GM21367 (cell line): ENCODE results near the gene SLC4A8.
"Not testable (repeated sequence)": the region's sequence is repeated elsewhere in the genome, so short reads cannot be mapped to it uniquely, and the experiment has no call there.

Experiments
- ATAC-seq: cut with Tn5 transposase; IDR thresholded peaks from one replicate; pipeline ENCODE4 v1.9.1; 2021; ENCODE audit not compliant: unreplicated experiment

The SLC4A8 gene

GRCh38 chr12:51428256-51428655 lies 3.6 kb downstream of the SLC4A8 start:
- ATAC-seq: no peak

- no peak for ATAC-seq
Measured at GRCh38 chr12:51429700-51430099, 5.1 kb downstream of the SLC4A8 start.

- no peak for ATAC-seq
Measured at GRCh38 chr12:51430196-51430895, 5.7 kb downstream of the SLC4A8 start.

- no peak for ATAC-seq
Measured at GRCh38 chr12:51432921-51433320, 8.3 kb downstream of the SLC4A8 start.

GRCh38 chr12:51434305-51434704 lies 9.7 kb downstream of the SLC4A8 start:
- ATAC-seq: no peak

- no peak for ATAC-seq
Measured at GRCh38 chr12:51437431-51437830, 12.8 kb downstream of the SLC4A8 start.

GRCh38 chr12:51439330-51439729 lies 14.7 kb downstream of the SLC4A8 start:
- ATAC-seq: no peak

GRCh38 chr12:51441583-51441982 lies 17.0 kb downstream of the SLC4A8 start:
- no peak for ATAC-seq

- no peak for ATAC-seq
Measured at GRCh38 chr12:51442324-51442723, 17.7 kb downstream of the SLC4A8 start.

GRCh38 chr12:51443573-51443972 lies 18.9 kb downstream of the SLC4A8 start:
- ATAC-seq: no peak

- ATAC-seq: no peak
Measured at GRCh38 chr12:51448618-51449256, 24.1 kb downstream of the SLC4A8 start.

- no peak for ATAC-seq
Measured at GRCh38 chr12:51449580-51450246, 25.1 kb downstream of the SLC4A8 start.

- no peak for ATAC-seq
Measured at GRCh38 chr12:51450333-51450732, 25.7 kb downstream of the SLC4A8 start.

GRCh38 chr12:51450806-51451205 lies 26.2 kb downstream of the SLC4A8 start:
- no peak for ATAC-seq

GRCh38 chr12:51454016-51454415 lies 29.4 kb downstream of the SLC4A8 start:
- ATAC-seq: not testable (repeated sequence)

GRCh38 chr12:51455050-51455449 lies 30.4 kb downstream of the SLC4A8 start:
- ATAC-seq: not testable (repeated sequence)

GRCh38 chr12:51458635-51459034 lies 34.0 kb downstream of the SLC4A8 start:
- no peak for ATAC-seq

- no peak for ATAC-seq
Measured at GRCh38 chr12:51460519-51460918, 35.9 kb downstream of the SLC4A8 start.

GRCh38 chr12:51465491-51465890 lies 40.9 kb downstream of the SLC4A8 start:
- no peak for ATAC-seq

- no peak for ATAC-seq
Measured at GRCh38 chr12:51470116-51470515, 45.5 kb downstream of the SLC4A8 start.

- no peak for ATAC-seq
Measured at GRCh38 chr12:51471111-51471864, 46.7 kb downstream of the SLC4A8 start.
